D721Med (cell line): ENCODE data around the gene IFI16.

Source experiments
- DNase-seq: peaks from one replicate; pipeline ENCODE4 v3.0.0; 2011; ENCODE audit warnings: low spot score; ENCODE audit not compliant: insufficient read length
- FAIRE-seq: peaks from 2 replicates; lab custom pipeline; 2011; peaks lifted over from hg19 to GRCh38; lab: Jason Lieb, UNC
- TF ChIP-seq, protein P1 (sequence below): IDR thresholded peaks from 2 replicates; pipeline ENCODE4 v1.5.1; 2012; ENCODE audit warnings: mild to moderate bottlenecking, control low read depth; ENCODE audit not compliant: insufficient read depth; ENCODE audit errors: missing control alignments

Gene IFI16

DNA sequence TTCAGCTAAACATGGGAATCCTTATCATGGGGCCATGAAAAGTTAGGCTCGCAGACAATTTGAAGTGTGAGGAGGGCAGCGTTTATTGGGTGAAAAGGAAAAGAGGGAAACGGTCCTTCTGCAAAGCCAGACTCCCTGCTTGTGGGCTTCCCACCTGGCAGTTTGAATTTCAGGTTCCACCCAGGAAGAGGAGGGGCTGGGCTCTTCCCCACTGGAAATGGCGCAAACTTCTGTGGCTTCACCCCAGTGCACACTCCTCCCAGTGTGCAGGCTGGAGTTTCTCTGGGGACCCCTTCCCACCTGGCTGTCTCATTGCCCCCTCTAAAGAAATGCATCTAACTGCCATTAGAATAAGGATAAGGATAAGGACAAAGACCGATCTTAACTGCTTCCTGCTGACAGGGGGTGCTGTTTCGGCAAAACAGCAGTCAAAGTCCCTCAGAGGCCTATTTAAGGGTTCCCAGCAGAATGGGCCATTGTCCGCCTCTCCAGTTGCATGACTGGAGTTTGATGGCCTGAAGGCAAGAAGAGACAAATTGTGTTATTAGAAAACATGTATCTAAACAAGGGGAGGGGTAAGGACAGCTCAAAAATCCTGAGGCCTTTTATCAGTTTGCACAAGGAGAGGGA is 46.5 kb downstream of the IFI16 start:
- FAIRE-seq (no peak), DNase-seq (no peak)
- TF ChIP-seq, protein P1, sequence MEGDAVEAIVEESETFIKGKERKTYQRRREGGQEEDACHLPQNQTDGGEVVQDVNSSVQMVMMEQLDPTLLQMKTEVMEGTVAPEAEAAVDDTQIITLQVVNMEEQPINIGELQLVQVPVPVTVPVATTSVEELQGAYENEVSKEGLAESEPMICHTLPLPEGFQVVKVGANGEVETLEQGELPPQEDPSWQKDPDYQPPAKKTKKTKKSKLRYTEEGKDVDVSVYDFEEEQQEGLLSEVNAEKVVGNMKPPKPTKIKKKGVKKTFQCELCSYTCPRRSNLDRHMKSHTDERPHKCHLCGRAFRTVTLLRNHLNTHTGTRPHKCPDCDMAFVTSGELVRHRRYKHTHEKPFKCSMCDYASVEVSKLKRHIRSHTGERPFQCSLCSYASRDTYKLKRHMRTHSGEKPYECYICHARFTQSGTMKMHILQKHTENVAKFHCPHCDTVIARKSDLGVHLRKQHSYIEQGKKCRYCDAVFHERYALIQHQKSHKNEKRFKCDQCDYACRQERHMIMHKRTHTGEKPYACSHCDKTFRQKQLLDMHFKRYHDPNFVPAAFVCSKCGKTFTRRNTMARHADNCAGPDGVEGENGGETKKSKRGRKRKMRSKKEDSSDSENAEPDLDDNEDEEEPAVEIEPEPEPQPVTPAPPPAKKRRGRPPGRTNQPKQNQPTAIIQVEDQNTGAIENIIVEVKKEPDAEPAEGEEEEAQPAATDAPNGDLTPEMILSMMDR, result peak; percentile 19

DNA sequence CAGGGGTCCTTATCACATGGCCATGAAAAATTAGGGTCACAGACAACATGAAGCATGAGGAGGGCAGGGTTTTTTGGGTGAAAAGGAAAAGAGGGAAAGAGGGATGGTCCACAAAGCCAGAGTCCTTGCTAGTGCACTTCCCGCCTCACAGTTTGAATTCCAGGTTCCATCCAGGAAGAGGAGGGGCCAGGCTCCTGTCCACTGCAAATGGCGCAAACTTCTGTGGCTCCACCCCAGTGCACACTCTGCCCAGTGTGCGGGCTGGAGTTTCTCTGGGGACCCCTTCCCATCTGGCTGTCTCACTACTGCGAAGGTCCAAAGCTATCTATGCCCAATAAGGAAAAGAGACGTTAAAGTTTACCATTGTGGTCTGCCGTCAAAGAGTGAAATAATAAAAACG is 49.0 kb downstream of the IFI16 start:
- no peak for DNase-seq
- FAIRE-seq, result no peak

DNA sequence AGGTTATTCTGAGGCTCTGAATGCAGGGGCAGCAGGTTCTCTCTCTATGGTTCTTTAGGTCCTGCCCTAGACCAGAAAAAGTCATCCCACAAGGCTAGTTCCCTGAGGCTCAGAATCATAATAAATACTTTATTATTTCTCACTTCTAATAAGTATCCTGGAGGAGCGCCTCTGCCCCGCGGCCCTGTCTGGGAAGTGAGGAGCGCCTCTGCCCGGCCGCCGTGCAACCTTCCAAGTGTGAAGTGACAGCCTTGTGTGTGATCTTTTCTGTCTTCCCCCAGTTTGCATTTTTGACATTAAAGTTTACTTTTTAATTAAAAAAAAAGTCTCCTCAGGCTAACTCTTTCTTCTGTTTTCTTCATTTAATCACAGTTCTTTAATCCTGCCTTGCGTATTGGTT is 55.4 kb downstream of the IFI16 start:
- TF ChIP-seq, protein P1, result no peak
- no peak for DNase-seq
- FAIRE-seq, result no peak

More for the DNA sequence above, 49.0 kb downstream of the IFI16 start:
- TF ChIP-seq, protein P1, result no peak

DNA sequence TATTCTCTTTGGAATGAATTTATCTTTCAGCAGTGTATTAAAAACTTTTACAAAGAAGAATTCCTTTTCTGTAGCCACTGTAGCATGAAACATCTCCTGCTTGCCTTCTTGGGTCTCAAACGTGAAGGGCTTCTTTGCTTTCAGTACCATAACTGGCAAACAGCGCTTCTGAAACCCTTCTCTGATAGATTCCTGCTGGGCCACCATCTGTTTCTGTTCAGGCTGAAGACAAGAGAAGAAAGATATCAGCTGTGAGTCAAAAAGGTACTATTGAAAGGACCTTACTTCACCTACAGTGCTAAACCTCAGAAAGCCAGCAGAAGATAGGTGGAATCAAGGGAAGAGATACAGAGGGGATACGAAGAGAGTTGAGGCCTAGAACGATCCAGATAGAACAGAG is 56.4 kb downstream of the IFI16 start:
- no peak for DNase-seq
- FAIRE-seq, result no peak
- TF ChIP-seq, protein P1, result no peak

DNA sequence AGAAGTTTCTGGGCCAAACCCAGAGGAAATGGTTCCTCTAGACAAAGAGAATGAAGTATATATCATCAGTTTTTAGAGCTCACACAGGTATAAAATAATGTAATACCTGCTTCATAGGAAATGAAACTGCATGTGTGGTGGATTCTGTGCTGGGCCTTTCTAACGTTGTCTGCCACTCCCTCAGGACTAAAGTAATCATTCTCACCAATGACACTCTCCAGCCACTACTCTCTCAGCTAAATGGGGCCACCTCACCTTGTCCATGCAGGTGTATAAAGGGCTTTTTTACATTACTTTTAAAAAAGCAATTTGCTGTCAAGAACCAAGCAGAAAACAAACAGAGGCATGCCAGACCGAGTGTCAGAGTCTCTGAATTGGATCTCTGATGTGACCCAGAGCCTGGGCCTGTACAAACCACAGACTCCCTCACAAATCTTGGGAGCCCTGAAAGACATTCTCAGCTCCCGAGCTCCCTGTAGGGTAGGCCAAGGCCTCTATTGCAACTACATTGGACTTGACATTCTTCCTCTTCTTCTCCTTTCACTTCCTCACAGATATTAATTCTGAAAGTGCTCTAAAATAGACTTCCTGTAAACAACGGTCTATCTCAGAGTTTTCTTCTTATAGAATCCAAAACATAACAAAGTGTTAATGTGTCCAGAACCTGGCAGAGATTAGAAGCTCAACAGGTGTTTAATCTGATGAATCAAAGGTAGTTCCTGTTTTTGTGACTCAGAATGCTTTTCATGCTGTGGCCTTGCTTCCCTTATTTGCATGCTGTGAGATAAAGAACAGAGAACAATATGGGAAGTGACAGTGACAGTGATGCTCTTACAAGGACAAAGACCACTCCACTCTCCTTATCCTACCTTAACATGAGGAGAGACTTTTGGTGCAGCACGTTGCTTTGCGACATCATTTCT is 58.3 kb downstream of the IFI16 start:
- no peak for DNase-seq
- FAIRE-seq, result no peak
- TF ChIP-seq, protein P1, result no peak

DNA sequence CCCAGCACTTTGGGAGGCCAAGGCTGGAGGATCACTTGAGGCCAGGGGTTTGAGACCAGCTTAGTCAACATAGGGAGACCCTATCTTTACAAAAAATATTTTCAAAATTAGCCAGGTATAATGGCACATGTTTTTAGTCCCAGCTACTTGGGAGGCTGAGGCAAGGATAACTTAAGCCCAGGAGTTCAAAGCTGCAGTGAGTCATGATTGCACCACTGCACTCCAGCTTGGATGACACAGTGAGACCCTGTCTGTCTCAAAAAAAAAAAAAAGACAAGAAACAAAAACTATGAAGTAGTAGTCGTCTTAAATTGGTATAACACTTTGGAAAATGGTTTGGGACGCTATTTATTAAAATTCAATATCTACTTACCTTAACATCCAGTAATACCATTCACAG is 59.2 kb downstream of the IFI16 start:
- TF ChIP-seq, protein P1, result no peak
- FAIRE-seq (no peak), DNase-seq (no peak)

DNA sequence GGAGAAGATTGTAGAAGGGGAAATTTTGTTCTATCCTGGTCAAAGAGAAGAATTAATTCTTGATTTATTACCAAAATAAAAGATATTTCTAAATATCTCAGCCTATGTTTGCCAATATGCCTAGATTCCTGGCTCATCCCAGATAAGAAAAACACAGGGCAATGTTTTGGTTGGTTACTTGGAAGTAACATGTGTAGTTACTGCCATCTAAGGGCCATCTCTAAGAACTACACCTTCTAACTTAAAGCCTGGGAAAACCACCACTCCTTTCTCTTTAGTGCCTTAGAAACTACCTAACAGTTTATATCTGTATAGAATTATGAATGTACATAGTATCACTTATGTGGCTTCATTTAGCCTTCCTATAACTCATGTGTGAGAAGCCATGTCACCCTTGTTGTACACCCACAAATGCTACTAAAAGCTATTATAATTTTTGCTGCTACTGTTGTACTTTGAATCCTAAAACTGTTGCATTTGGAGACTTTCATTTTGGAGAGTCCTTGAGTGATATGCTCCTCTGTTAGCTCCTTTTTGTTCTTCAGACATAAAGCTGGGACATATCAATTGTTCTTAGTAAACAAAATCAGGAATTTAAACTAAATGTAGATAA is 62.4 kb downstream of the IFI16 start:
- TF ChIP-seq, protein P1, result peak; percentile 79
- peak; percentile 79 for FAIRE-seq
- DNase-seq, result no peak
